Nephron (organoid): Measurements from ENCODE around the gene LCE3A.
"Not testable (repeated sequence)": the region's sequence is repeated elsewhere in the genome, so short reads cannot be mapped to it uniquely, and the experiment has no call there.

Source experiments
- H3K27ac Mint-ChIP-seq, 3 experiments: 2 replicates each; pipeline ENCODE4 v1.8.0; 2020; ENCODE audit warnings: mixed read lengths in 3 of 3, mild to moderate bottlenecking in 2 of 3, moderate library complexity in 1 of 3
- H3K27me3 Mint-ChIP-seq: 2 replicates; pipeline ENCODE4 v1.8.0; 2021; ENCODE audit warnings: low read depth, mild to moderate bottlenecking, moderate library complexity, mixed read lengths
- H3K36me3 Mint-ChIP-seq: 2 replicates; pipeline ENCODE4 v1.8.0; 2020; ENCODE audit warnings: low read depth, mixed read lengths
- H3K4me1 Mint-ChIP-seq: 2 replicates; pipeline ENCODE4 v1.8.0; 2020; ENCODE audit warnings: mixed read lengths
- H3K4me3 Mint-ChIP-seq, 3 experiments: 2 replicates each; pipeline ENCODE4 v1.8.0; 2020; ENCODE audit warnings: mild to moderate bottlenecking in 3 of 3, mixed read lengths in 3 of 3, moderate library complexity in 2 of 3
- H3K9me3 Mint-ChIP-seq: 2 replicates; pipeline ENCODE4 v1.8.0; 2020; ENCODE audit warnings: mixed read lengths
- CTCF ChIP-seq, 3 experiments: fragments of 200-600 bp; sonication (generic); IDR thresholded peaks; one replicate each; pipeline ENCODE4 v1.5.0; 2021; ENCODE audit warnings: antibody characterized with exemption in 3 of 3; ENCODE audit not compliant: unreplicated experiment in 3 of 3

LCE3A gene

GRCh38 chr1:152599934-152600333 lies 23.0 kb downstream of the LCE3A start, which contains the start of gene LCE3C:
Gene LCE3C (plus strand): TSS chr1:152600234. CDS start chr1:152600732, 498 bp downstream.
- Mint-ChIP-seq H3K4me3 (no peak within 1 kb of the TSS), H3K4me1 (no peaks in the 10 kb centered on the region), H3K27ac (no peak within 1 kb of the TSS), H3K9me3 (peaks cover 24% of the 10 kb centered on the region), H3K27me3 (no peaks in the 10 kb centered on the region), H3K36me3 (no peaks in the 10 kb centered on the region)
- no peak for TF ChIP-seq CTCF (IDR thresholded peaks at IDR 0.05; ENCODE audit: unreplicated experiment in 3 of 3)

- TF ChIP-seq CTCF (IDR thresholded peaks at IDR 0.05; ENCODE audit: unreplicated experiment in 3 of 3): no peak
- Mint-ChIP-seq H3K4me3 (no peak overlapping the region), H3K27me3 (no peaks in the 10 kb centered on the region), H3K27ac (no peak overlapping the region), H3K36me3 (no peaks in the 10 kb centered on the region), H3K4me1 (no peaks in the 10 kb centered on the region), H3K9me3 (peaks cover 14% of the 10 kb centered on the region)
Observed at GRCh38 chr1:152596986-152597385, 25.9 kb downstream of the LCE3A start.

DNA sequence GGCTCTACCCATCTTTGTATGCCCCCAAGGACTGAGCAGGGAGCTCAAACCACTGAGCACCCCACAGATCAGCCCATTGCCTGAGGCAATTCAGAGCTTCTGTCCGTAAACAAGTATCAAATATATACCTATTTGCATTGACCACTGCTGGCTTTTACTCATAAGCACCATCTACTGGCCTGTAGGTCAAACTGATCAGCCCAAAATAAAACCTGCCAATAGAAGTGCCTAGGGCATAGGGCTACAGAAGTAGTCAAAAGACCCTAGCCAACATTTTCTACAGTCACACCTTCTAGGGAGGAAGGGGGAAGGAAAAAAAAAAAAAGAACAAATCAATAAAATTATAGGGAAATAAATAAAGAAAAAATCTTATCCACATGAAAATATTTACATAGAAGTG lies 37.3 kb downstream of the LCE3A start:
- Mint-ChIP-seq H3K9me3 (peaks cover 12% of the 10 kb centered on the region), H3K27ac (no peak overlapping the region), H3K27me3 (no peaks in the 10 kb centered on the region), H3K4me3 (no peak overlapping the region), H3K4me1 (no peaks in the 10 kb centered on the region), H3K36me3 (no peaks in the 10 kb centered on the region)
- TF ChIP-seq CTCF (IDR thresholded peaks at IDR 0.05; ENCODE audit: unreplicated experiment in 3 of 3): no peak

DNA sequence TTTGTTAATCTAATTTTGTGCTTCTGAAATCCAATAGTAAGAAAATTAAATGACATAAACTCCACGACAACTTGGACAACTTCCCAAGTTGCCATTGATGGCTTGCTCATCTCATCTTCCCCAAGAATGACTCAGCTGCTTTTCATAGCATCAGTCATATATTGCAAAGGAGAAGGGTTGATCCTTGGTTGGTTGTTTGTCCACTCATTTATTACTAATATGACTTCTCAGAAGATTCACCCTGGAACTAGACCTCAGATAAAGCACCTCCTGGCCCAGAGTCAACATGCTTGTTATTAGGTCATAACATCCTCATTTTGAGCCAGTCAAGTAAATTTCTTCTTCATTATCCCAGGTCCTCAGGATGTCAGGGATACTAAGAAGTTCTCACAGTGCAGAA lies 40.3 kb downstream of the LCE3A start:
- Mint-ChIP-seq H3K4me1 (no peaks in the 10 kb centered on the region), H3K36me3 (no peaks in the 10 kb centered on the region), H3K27ac (no peak overlapping the region), H3K4me3 (no peak overlapping the region), H3K9me3 (peaks cover 25% of the 10 kb centered on the region), H3K27me3 (no peaks in the 10 kb centered on the region)
- no peak for TF ChIP-seq CTCF (IDR thresholded peaks at IDR 0.05; ENCODE audit: unreplicated experiment in 3 of 3)

- Mint-ChIP-seq H3K9me3 (peaks cover 25% of the 10 kb centered on the region), H3K4me1 (no peaks in the 10 kb centered on the region)
- TF ChIP-seq CTCF (IDR thresholded peaks at IDR 0.05; ENCODE audit: unreplicated experiment in 3 of 3): no peak
Observed at GRCh38 chr1:152580433-152580832, 42.5 kb downstream of the LCE3A start, which contains the start of gene LCE3D. Gene LCE3D (minus strand): TSS chr1:152580516. CDS start chr1:152579936, 580 bp downstream.

GRCh38 chr1:152579526-152579925 lies 43.4 kb downstream of the LCE3A start:
- H3K4me1 Mint-ChIP-seq, H3K4me3 Mint-ChIP-seq, H3K27me3 Mint-ChIP-seq, H3K36me3 Mint-ChIP-seq, H3K27ac Mint-ChIP-seq: not testable (repeated sequence)
- H3K9me3 Mint-ChIP-seq: peaks cover 31% of the 10 kb centered on the region

More at GRCh38 chr1:152580433-152580832, 42.5 kb downstream of the LCE3A start, which contains the start of gene LCE3D:
- H3K36me3 Mint-ChIP-seq: no peaks in the 10 kb centered on the region
- H3K27me3 Mint-ChIP-seq: no peaks in the 10 kb centered on the region
- H3K4me3 Mint-ChIP-seq: no peak within 1 kb of the TSS
- no peak within 1 kb of the TSS for H3K27ac Mint-ChIP-seq
